Dedifferentiated amniotic fluid mesenchymal stem cell (primary cell): ENCODE measurements around the gene SUSD4.

Experiments used
- DNase-seq: peaks from one replicate; pipeline ENCODE4 v3.0.0-alpha.2; 2016; ENCODE audit errors: extremely low spot score

The SUSD4 gene

DNA sequence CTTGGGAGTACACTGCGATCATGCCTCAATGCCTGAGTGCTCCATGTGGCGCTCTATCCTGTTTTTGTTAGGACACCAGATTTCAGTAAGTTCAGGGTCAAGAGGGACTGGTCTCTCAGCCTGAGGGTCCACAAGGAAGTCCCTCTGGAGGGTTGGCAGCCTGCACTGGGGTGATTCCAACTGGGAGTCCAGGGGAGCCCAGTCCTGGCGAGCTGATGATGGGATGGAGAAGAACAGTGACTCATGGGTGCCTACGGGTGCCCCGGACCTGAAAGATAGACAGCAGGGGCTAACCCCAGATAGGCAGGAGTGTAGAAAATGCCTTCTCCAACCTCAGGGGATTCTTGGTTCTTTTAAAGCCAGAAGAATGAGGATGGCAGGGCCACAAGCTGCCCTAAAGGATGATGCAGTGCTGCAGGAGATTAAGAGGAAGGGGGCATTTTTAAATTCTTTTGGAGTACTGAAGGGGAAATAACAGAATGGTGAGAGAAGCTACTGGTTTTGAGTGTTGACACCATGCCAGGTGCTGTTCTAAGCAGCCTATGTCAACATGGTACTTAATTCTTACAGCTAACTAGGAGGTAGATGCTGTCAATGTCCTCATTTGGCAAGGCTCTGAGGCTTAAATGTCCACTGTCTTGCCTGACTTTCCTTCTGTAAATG lies 152.5 kb downstream of the SUSD4 start:
- no peak for DNase-seq

DNA sequence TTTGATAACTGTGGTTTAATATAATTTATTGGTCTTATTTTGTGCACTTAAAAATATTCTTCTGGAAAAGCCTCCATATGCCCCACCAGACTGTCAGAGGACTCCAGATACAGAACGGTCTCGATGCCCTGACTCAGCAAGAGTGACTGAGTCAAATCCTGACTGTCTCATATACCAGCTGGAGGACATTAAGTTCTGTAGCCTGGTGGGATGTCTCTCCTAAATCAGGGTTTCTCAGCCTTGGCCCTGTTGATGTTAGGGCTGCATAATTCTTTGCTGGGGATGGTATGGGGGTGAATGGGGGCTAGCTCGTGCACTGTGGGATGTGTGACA lies 153.2 kb downstream of the SUSD4 start:
- DNase-seq, result no peak

DNA sequence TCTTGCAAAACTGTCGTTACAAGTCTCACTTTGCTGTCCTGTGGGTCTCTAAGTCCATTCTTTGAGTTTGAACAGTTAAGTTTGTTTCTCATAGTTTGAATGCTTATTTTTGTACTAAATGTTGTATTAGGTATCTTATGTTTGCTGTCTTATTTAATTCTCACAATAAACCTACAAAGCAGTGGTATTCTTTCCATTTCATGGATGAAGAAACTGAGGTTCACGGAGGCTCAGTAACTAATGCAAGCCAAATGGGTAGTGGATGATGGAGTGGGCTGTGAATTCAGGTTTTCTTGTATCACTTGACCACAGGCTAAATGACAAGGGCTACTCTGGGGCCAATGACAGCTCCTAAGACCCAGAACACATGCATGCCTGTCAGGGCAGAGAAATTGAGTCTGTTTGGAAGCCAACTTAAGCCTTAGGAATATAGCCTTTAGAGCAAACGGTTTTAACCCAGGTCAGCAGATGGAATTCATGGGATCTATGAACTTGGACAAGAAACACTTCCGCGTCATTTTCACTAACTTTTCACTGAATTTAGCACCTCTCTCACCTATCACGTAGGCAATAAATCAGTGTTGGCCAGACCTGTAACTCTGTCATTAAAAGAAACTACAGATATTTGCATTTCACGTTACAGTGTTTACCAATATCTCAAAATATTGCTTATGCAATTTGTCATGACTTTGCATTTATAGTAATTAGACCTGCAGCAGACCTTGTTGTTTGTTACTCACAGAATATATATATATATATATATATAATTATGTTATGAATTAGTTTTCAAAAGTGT lies 153.8 kb downstream of the SUSD4 start:
- DNase-seq, result no peak

DNA sequence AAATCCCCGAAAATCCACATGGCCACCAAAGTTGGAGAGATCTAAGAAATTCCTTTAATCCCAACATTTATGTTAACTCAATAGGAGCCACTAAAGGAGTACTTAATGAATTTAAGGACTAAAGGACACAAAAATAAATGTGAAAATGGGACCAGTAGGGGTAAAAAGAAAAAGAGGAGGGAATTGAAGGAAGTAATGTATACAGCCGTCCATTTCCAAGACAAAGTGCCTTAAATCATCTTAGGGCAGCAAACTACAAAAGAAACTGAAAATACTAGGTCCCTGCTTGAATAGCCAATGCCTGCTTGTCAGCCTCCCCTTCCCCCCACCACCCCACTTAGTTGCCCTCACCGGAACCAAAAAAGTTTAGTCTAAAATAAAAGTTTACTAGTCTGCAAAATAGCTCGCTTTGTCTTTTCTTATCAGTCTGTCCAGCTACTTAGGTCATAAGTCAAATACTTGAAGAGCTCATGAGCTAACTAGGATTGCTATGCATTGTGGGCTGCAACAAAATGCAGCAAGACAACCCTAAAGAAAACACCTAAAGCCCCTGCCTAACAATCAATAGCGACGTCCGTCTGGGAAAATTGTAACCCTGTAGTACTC lies 154.6 kb downstream of the SUSD4 start:
- DNase-seq, result no peak

DNA sequence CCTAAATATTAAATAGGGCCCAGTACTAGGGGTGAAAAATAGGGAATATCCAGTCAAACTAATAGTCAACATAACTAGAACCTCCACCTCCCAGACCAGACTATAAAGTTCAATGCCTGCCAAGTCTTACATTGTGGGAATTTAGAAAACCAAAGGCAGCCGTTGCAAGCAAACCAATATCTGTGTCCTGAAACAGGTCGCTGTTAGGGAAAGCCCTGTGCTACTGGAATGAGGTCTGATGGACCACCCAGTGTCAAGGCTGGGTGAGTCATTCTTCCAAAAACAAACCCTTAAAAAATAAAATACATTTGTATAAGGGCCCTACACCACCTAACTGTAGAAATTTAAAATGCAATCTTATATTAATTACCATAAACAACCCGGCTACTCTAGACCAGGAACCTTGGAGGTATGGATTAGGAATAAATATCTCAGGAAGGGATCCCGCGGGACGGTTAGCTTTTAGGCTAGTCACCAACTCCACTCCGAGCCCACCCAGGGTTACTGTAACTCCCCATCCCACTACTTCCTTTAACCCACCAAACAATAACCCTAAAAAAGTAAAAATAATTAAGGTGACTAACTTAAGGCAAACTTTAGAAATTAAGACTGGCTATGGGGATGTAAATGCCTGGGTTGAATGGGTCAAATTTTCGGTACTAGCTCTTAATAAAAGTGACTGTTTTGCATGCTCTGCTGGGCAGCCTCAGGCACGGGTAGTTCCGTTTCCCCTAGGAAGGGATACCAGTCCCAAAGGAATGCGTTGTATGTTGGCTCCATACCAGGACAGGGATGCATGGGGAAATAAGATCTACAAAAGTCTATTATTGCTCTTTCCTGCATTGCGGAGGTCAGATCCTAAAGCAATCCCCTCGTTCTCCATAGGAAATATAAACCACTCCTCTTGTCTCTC lies 155.6 kb downstream of the SUSD4 start:
- DNase-seq, result no peak

DNA sequence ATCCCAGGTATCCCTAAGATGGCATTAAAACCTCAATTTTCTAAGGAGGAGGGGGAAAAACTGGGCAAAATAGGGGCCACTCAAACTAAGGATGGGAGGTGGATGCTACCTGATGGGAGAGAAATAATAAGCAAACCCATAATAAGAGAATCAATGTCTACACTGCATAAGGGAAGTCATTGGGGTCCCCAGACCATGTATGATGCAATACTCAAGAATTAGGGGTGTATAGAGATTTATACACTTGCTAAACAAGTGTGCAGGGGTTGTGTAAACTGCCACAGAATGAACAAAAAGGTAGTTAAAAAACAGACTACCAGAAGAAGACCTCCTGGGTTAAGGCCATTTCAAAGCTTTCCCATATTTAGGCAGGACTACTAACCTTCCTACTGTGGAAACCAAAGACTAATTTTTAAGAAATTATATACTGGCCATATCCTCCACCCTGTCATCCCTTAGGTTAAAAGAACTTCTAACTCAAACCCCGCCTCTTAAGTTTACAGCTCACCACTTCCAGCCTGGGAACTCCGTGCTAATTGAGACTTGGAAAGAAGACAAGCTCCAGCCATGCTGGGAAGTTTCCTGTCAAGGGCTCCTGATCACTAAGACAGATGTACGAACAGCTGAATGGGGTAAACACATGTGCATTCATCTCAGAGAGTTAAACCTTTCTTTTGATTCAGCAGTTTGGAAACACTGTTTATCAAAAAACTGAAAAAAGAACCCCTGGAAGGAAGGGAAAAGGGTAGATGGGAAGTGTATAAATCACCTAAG lies 156.5 kb downstream of the SUSD4 start:
- DNase-seq, result no peak

DNA sequence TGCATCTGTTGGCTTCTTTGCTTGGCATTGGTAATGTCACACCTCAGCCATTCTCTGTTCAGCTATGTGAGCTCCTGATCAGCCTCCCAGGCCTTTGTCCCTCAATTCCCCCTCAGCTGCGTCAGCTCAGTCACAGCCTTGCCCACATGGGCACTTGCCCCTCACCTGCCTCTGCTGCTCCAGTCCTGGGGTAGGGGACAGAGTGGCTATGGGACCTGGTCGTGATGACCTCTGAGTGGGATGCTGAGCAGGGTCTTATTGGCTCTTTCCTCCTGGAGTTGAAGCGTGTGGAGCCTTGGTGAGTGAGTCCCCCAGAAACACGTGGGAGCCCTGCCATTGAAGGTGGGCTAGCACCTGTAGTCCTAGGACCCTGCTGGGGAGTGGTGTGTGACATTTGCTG lies 159.6 kb downstream of the SUSD4 start:
- DNase-seq, result no peak

DNA sequence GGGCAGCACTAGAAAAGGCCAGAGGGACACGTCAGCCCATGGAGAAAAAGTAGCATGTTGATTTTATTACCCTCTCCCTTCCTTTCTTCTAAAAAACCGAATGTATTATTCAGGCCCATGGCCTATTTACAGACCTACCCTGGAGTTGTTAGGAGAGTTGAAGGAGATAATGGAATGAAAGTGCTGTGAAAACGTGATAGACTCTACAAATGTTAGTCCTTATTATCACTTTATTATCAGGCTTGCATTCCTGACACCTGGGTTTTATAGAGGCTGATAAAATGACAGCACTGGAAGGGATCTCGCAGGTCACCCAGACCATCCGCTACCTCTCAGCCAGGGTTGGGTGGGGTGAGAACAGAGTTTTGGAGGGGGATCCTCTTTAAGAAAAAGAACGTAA lies 160.3 kb downstream of the SUSD4 start:
- DNase-seq, result no peak

DNA sequence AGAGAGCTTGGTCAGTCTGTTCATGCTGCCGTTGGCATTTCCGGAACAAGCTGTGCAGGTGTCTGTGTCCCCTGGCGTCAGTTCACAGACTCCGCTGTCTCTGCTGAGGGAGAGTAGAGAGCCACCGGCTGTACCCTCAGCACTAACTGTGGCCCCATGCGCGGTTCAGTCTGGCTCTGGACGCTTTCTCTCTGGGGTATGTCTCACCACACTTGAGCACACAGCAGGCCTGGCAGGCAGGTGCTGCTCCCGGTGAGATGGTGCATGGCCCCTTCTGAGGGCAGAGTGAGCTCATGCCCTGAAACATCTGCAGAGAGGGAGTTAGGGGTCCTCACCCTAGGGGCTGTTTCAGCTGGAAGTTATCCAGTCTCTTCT lies 161.0 kb downstream of the SUSD4 start:
- DNase-seq, result no peak

DNA sequence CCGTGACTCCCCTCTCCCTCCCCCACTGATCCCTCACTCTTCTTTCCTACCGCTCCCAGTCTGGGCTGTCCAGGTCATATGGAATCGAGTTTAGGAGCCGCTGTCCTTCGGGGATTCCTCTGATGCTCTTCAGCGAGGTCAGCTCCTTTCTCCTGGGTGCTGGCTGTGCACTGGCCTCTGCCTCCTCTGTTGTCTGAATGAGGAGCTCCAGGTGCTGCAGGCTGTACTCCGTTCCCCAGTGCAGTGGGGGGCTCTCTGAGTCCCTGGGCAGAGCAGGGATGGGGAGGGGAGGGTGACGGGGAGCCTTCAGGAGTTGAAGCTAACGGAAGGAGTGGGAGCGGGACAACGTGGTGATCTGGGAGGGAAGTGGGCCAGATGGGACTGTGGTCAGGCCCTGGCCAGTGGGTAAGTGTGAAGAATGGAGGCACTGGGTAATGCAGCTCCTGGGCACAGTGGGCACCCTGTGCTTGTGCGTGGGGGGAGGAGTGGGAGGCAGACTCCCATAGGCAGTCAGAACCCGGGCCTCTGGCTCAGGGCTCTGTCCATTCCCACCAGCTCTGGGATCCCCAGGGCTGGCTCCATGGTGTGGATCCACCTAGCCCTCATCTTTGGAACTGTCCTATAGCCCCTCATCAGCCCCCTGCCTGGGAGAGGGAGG lies 161.5 kb downstream of the SUSD4 start:
- no peak for DNase-seq

DNA sequence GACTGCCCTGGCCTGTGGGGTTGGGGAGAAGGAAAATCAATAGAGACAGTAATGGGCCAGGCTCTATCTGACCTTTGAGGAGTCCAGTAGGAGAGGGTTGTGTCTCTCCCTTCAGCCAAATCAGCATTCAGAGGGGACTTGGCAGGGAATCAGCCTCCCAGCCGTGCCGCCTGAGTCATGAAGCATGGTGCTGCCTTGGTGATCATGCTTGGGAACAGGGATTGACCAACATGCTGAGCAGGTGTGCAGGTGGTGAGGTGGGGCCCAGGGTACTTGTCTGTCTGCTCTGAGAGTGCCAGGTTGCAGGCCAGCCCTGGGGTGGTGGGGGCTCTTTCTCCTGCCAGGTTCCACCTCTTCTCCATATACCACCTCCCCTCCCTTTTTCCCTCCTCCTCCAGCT lies 162.0 kb downstream of the SUSD4 start:
- DNase-seq, result no peak

DNA sequence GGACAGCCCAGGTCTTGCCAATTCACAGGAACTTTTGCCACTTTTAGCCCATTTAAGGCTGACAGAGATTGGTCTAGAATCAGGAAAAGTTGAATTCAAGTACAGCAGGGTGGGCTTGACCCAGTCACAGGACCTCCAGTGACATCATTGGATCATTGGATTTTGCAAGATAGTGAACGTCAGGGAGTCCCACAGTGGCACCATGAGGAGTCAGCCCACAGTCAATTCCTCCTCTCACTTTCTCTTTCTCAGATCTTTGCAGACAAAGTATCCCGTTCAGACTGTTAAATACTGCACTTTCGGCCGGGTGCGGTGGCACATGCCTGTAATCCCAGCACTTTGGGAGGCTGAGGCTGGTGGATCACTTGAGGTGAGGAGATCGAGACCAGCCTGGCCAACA lies 163.1 kb downstream of the SUSD4 start:
- no peak for DNase-seq

DNA sequence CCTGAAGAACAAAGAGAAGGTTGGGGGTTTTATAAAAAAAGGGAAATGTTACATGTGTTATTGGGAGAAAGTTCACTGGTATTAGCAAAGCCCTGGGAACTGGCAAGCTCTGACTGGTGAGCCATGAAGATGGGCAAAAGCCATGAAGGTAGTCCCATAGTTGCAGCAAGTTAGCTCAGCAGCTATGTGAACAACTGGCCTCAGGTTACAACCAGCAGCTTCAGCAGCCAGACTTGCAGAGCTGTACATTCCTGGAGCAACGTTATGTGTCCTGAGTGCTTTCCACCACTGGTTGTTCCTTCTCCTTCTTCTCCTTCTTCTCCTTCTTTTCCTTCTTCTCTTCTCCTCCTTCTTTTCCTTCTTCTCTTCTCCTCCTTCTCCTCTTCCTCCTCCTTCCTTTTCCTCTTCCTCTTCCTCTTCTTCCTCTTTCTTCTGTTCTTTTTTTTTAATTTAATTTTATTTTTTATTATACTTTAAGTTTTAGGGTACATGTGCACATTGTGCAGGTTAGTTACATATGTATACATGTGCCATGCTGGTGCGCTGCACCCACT lies 164.8 kb downstream of the SUSD4 start:
- DNase-seq, result no peak

DNA sequence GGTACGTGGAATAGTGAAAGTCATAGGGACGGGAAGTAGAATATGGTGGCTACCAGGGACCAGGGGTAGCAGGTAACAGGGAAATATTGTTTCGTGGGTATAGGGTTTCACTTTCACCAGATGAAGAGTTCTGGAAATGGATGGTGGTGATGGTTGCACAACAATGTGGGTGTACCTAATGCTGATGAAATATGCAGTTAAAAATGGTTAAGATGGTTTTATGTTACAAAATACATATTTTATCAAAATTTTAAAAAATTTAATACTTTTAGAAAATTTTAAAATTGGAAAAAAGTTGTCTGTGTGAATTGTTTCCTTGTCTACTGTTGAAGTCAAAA lies 165.4 kb downstream of the SUSD4 start:
- DNase-seq, result no peak

DNA sequence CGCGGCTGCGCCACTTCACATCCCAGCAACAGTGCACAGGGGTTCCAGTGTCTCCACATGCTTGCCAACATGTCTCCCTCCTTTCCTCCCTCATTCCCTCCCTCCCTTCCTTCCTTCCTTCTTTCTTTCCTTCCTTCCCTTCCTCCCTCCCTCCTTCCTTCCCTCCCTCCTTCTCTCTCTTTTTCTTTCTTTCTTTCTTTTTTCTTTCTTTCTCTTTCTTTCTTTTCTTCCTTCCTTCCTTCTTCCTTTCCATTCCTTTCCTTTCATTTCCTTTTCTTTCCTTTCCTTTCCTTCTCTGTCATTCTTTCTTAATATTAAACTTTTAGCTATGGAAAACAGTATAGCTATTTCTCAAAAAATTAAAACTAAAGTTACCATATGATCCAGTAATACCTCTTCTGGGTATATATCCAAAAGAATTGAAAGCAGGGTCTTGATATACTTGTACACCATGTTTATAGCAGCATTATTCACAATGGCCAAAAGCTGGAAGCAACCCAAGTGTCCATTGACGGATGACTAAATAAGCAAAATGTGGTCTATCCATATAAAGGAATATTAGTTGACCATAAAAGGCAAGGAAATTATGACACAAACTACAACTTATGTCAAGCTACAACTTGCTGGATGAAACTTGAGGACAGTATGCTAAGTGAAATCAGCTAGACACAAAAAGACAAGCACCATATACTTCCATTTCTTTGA lies 165.9 kb downstream of the SUSD4 start:
- DNase-seq, result no peak

DNA sequence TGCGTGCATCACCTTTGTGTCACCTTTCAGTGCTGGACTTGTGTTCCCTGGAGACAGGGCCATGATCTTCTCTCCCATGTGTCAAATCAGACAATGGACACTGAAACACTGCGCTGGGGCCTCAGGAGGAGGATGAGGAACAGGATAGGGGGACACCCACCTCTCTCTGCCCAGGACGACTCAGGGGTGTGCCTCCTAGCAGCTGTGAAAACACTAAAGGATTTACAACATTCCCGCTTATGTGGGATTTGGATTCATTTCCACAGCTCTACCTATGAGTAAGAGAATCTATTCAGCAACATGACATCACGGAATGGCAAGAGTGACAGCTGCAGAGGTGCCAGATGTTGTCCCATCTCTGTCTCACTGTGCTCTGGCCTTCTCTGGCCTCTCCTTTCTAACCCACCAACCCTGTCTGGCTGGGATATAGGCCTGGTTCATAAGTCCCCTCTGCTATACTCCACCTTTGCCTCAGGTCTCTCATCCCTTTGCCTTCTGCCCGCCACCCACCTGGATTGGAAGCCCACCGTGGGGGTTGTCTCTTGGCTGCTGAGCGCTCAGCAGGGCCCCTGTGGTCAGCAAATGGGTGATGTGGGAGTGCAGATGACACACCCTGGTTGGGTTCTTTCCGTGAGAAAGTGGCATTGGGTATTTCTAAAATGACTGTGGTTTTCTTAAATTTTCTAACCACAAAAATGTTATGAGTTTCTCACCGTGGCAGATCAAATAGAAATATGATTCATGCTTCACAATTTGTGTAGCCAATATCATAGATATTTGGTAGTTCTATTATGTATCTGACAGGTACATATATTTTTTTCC lies 173.9 kb downstream of the SUSD4 start:
- DNase-seq, result no peak

DNA sequence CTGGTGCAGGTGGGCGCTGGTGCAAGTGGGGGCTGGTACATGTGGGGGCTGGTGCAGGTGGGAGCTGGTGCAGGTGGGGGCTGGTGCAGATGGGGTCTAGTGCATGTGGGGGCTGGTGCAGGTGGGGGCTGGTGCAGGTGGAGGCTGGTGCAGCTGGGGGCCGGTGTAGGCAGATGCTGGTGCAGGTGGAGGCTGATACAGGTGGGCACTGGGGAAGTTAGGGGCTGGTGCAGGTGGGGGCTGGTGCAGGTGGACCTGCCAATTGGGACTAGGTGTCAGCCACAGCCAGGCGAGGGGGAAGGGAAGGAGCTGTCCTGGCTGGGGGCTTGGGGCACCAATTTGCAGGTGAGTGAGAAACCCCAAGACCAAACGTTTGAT lies 174.5 kb downstream of the SUSD4 start:
- no peak for DNase-seq

DNA sequence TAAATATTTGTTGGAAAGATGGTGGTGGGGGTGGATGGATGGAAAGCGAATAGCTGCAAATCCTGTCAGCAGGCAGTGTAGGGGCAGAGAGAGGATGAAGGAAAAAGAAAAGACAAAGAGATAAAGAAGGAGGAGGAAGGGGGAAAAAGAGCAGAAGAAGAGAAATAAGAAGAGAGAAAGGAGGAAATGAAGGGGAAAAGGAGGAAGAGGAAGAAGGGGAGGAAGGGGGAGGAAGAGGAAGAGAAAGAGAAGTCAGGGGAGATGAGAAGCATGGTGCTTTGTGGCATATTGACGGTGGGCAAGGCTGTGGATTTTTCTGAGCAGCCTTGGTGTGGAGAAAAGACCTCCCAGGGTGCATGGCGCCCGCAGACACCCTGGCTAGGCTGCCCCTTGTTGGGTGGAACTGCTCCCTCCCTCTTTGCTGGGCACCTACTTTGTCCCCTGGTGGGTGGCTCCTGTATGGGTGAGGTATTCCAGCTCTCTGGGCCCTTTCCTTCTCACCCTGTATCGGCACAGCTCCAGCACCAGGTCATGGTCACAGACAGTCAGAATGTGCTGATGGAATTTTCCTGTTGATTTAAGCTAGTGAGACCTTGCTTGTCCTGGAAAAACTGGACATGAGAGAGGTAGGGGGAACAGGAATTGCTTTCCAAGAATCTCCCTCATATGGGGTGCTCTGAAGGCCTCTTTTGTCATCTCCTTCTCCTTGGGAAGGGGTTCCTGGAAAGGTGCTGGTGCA lies 175.2 kb downstream of the SUSD4 start:
- DNase-seq, result no peak

DNA sequence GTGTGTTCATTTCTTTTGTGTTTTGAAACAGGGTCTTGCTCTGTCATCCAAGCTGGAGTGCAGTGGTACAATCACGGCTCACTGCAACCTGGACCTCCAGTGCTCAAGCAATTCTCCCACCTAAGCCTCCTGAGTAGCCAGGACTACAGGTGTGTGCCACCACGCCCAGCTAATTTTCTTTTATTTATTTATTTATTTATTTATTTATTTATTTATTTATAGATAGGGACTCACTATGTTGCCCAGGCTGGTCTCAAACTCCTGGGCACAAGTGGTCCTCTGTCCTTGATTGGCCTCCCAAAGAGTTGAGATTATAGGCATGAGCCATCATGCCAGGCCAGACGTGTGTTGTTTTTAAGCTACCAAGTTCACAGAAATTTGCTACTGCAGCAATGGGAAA lies 177.2 kb downstream of the SUSD4 start:
- no peak for DNase-seq
